ENCODE results near the gene C17orf50.

Gene C17orf50

DNA sequence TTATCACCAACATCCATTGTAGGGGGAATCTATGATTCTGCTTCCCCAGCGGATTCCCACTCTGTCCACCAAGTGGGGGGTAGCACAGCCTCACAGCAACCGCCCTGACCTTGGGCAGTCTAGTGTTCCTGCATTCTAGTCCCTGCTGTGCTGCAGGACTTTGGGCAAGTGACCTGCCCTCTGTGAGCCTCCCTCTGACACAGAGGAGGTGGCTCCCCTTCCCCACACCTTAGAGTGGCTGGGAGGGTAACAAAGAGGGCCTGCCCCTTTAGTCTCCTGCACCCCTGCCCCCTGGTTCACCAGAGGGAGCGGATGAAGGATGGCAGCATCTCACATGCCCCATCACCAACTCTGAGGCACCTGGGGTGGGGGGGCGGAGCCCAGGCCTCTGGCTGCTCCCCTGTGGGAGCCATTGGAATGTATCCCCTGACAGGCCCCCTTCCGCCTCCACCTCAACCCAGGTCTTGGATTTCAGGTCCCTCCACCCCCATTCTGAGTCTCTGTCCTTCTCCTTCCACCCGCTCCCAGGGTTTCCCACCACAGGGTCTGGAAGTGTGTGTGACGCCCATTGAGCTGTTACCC is 17.7 kb upstream of the C17orf50 start:
- TF ChIP-seq, protein P1, sequence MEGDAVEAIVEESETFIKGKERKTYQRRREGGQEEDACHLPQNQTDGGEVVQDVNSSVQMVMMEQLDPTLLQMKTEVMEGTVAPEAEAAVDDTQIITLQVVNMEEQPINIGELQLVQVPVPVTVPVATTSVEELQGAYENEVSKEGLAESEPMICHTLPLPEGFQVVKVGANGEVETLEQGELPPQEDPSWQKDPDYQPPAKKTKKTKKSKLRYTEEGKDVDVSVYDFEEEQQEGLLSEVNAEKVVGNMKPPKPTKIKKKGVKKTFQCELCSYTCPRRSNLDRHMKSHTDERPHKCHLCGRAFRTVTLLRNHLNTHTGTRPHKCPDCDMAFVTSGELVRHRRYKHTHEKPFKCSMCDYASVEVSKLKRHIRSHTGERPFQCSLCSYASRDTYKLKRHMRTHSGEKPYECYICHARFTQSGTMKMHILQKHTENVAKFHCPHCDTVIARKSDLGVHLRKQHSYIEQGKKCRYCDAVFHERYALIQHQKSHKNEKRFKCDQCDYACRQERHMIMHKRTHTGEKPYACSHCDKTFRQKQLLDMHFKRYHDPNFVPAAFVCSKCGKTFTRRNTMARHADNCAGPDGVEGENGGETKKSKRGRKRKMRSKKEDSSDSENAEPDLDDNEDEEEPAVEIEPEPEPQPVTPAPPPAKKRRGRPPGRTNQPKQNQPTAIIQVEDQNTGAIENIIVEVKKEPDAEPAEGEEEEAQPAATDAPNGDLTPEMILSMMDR (conservative IDR thresholded peaks at IDR 0.05), result no peak
- no peak overlapping the region for H3K27ac ChIP-seq

DNA sequence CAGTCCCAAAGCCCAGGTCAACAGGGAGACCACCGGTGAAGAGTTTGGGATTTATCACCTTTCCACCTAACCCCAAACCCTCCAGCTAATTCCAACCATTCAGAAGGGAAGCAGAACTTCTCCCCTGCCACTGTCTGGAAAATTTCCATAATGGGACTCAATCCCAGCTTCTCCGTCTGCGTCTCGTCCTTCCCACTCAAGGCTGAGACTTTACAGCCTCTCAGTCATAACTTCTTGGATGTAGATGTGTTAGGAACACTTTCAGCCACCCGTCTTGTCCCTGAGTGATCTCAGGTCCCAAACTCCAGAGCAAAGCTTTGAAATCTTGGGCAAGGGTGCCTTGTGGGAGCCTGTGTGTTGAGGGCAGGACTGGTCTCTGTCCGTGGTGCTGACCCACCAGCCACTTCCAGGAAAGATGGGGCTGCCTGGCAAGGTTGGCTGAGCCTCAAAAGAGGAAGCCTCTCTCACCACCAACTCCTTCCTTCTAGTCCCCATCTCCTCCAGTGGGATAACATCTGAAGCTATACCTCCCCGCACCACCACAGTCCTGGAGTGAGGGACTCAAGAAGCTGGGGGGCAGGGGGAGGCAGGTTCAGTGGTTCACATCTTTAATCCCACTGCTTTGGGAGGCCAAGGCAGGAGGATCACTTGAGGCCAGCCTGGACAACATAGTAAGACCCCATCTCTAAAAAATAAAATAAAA is 16.9 kb upstream of the C17orf50 start:
- TF ChIP-seq, protein P1 (conservative IDR thresholded peaks at IDR 0.05), result no peak
- no peak overlapping the region for H3K27ac ChIP-seq

DNA sequence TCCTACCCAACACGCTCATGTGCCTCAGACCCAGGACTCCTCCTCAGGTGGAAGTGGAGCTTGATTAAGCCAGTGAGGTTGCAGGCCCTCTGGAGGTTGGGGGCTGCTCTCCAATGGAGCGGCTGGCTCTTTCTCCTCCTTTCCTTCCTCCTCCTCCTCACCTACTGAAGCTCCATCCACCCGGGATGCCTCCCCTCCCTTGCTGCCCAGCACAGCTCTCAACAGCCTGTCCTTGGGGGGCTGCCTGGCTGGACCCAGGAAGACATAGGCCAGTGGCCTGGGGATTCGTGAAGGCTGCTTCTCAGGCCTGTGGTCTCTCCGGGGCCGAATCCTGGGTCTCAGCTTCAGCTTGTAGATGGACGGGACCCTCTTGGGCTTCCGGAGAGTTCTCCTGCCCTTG is 15.9 kb upstream of the C17orf50 start:
- H3K27ac ChIP-seq, result no peak overlapping the region
- TF ChIP-seq, protein P1 (conservative IDR thresholded peaks at IDR 0.05), result no peak

DNA sequence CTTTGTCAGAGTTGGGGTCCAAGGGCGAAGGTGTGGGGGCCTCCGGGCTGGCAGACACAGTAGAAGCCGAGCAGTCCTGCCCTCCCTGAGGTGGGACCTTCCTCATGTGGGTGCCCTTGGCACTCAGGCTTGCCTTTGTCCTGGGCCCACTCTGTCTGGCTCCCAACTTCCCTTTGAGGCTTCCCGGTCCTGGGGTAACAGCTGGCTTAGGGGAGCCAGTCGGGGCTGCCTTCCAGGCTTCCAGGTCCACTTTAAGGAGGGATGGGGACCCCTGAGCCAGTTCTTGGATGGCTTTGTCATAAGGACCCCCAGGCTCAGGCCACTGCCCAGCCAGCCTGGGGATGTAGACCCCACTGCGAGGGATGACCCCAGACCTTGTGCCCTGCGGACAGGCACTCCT is 15.4 kb upstream of the C17orf50 start:
- H3K27ac ChIP-seq, result no peak overlapping the region
- TF ChIP-seq, protein P1 (conservative IDR thresholded peaks at IDR 0.05), result no peak

DNA sequence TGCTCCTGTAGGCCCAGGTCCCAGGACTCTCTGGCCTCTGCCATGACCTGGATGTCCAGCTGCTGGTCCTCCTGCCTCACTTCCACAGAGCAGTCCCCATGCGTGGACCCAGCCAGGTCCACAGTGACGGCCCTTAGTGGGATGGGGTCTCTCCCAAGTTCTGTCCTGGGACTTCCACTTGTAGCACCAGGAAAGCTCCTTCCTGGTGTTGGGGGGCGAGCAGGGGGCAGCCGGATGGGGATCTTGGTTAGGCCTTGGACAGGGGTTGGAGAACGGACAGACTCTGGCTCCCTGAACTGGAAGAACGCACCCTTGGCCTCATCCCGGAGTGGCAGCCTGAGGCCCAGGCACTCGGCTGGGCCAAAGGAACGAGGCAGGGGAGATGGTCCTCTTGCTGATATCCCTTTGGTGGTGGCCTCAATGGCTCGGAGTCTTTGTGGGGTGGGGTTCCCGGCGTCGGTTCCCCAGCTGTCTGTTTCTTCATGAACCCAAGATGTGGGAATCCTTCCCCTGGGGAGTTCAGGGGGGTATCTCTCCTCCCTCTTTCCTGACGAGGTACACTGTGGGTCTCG is 14.9 kb upstream of the C17orf50 start:
- TF ChIP-seq, protein P1 (conservative IDR thresholded peaks at IDR 0.05), result no peak
- H3K27ac ChIP-seq, result no peak overlapping the region

DNA sequence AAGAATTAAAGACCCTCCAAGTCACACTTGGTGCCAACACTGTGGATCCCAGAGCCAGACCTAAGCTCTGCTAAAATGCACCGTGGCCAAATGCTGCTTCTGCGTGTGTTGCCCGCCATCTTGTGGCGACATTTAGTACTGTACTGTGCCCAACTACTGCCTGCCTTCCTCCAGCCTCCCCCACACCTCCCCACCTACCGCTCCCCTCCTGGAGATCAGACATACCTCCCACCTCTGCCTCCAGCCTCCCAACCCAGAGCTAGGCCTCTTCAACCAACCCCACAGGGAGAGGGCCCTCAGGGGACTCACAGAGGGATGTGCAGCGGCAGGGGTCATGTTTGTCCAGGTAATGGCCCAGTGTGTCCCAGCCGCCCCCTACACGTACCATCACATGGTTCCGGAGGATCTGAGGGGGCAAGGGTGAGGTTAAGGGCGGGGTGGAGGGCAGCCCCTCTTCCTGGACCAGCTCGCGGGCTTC is 13.1 kb upstream of the C17orf50 start:
- TF ChIP-seq, protein P1 (conservative IDR thresholded peaks at IDR 0.05), result peak; percentile 98
- H3K27ac ChIP-seq, result peak overlapping the region; percentile 36; the same call in 1 of the 2 replicates

DNA sequence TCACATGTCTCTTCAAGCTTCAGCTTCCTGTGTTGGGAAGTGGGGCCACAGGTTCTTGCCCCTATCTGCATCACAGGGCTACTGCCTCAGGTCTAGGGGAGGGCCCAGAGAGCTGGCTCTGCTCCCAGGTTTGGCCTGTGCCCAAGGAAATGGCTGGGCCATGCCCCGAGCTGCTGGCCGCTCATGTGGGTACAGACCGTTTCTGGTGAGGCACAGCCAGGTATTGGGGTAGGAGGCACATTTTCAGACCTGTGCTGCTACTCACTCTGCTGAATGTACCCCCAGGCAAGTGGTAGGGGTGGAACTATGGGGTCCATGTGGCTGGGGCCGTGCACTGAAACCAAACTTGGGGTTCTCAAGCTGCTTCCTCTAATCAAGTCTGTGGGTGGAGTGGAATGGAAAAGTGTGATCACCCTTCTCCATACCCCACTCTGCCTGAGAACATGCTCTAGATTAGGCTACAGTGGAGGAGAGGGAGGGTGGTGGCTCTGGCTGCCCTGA is 12.3 kb upstream of the C17orf50 start:
- TF ChIP-seq, protein P1 (conservative IDR thresholded peaks at IDR 0.05), result no peak

More for the DNA sequence above, 12.3 kb upstream of the C17orf50 start:
- H3K27ac ChIP-seq, result peak overlapping the region; percentile 36; the same call in 1 of the 2 replicates
